PC-9 (cell line): ENCODE data around the gene CTNNAL1.

Experiments used
- CTCF ChIP-seq: fragments of 200-600 bp; sonication (generic); conservative IDR thresholded peaks from 2 replicates; pipeline ENCODE4 v1.6.1; 2017; ENCODE audit warnings: mixed run types, antibody characterized with exemption, mild to moderate bottlenecking, moderate library complexity
- EZH2 ChIP-seq: fragments of 200-600 bp; sonication (generic); IDR thresholded peaks from 2 replicates; pipeline ENCODE4 v1.8.0; 2017; ENCODE audit warnings: antibody characterized with exemption, low read depth

GRCh38 chr9:108972186-108972585 lies 41.1 kb downstream of the CTNNAL1 start:
- TF ChIP-seq CTCF (no peak), EZH2 (no peak)
